H4 (cell line): ENCODE measurements around the gene CTXND1. TPM values are rescaled to one million over a fixed set of nuclear protein-coding genes. Genes with fewer than 3 reads are reported as not detected.
"Not testable (repeated sequence)": the region's sequence is repeated elsewhere in the genome, so short reads cannot be mapped to it uniquely, and the experiment has no call there.

Source experiments
- DNase-seq: peaks from one replicate; pipeline ENCODE4 v3.0.0-alpha.2; 2015; ENCODE audit warnings: low spot score
- total RNA-seq: library from RNA; depleted of rRNA; stranded (reverse); fragments of >200 nt; shearing (Covaris generic); gene quantifications from 2 replicates; pipeline ENCODE4 v1.2.3, GENCODE V29; 2014; rRNA removed

Gene CTXND1
- total RNA-seq, 1 experiment from 2014 or later, result 0.10 TPM

GRCh38 chr15:80160570-80161156, 91.3 kb downstream of the CTXND1 start:
- DNase-seq, result peak; percentile 82

GRCh38 chr15:80159811-80160569, 92.0 kb downstream of the CTXND1 start:
- no peak for DNase-seq

DNA sequence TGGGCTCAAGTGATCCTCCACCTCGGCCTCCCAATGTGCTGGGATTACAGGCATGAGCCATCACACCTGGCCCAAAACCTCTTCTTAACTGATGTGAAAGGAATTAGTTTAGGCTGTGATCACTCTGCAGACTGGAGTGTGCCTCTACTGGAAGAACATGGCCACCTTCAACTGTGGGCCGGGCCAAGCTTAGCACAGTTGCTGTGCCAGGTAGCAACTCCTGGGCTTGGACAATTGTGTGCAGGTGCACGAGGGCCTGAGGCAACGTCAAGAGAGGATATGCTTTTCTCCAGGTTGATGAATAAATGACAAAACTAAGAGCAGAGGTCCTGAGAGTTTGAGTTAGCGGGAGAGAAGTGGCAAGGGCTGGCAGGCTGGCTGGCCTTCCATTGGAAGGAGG, 92.7 kb downstream of the CTXND1 start:
- no peak for DNase-seq

DNA sequence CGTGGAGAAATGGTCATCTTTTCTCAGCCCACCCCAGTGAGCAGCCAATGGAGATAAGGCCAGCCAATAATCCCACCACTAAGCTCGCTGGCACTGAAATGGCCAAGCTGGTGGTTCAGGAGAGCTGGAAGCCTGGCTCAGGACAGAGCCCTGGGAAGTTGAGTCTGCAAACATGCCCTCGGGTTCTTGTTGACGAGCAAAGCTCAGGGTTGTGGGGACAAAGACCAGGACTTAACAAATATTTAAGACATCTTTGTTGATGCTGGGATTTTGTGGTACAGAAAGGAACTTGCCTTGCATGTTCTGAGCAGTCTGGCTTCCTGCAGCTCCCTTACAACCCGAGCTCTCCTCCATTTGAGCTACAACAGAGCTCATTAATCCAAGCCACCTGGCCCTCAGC, 94.8 kb downstream of the CTXND1 start:
- no peak for DNase-seq

- no peak for DNase-seq
Observed at GRCh38 chr15:80156176-80156720, 95.8 kb downstream of the CTXND1 start.

- DNase-seq, result not testable (repeated sequence)
Observed at GRCh38 chr15:80155378-80156175, 96.4 kb downstream of the CTXND1 start.

DNA sequence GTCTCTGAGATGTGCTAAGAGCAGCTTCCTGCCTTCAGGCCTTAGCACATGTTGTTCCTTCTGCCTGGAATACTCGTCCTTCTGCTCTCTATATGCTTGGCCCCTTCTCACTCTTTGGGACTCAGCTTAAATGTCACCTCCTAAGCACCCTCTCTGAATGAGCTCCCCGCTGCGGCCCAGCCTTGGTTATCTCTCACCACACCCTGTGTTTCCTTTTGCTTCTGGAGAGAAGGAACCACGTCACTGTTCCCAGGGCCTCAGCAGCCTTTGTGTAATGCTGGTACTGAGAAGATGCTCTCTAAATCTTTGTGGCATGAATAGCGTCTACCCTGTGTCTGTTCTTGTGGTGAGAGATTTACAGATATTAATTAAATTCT, 97.0 kb downstream of the CTXND1 start:
- no peak for DNase-seq

DNA sequence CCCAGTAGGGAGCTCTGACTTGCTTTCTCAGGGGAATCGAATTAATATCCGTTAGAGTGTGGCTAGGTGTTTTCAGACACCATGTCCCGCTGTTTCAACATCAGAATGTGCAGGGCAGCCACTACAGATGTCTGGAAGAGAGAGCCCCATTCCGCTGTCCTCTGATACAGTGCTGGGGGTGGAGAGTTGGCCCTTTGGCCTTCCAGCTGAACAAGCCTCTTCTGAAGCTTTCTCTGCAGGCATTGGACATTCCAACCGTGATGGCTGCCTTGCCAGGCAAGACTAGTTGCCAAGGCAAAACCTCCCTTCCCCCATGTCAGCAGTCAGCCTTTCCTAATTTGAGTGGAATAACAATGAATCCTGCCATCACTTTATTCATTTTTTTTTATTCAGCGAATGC, 97.7 kb downstream of the CTXND1 start:
- DNase-seq, result no peak

GRCh38 chr15:80153900-80154299, 98.1 kb downstream of the CTXND1 start:
- no peak for DNase-seq

- DNase-seq, result peak; percentile 49
Observed at GRCh38 chr15:80152896-80153876, 98.8 kb downstream of the CTXND1 start, which contains the start of gene FAH. FAH (plus strand) TSS chr15:80152999; CDS start chr15:80153055, 56 bp downstream.

GRCh38 chr15:80152180-80152895, 99.7 kb downstream of the CTXND1 start:
- peak; percentile 79 for DNase-seq

DNA sequence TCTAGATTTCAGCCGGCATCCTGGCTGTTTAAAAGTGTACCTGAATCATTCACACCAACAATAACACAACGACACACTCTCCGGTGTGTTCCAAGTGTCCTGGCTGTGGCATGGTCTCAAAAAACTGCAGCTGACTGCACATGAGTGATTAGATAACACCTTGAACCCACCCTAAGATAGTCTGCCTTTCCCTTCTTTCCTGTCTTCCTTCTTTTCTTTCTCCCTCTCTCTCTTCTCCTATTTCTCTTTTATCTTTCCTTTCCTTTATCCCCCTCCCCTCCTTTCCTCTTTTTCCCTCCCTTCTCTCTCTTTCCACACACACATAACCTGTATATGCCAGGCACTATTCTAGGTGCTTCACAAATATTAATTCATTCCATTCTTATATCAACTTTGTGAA, 100.4 kb downstream of the CTXND1 start:
- no peak for DNase-seq

DNA sequence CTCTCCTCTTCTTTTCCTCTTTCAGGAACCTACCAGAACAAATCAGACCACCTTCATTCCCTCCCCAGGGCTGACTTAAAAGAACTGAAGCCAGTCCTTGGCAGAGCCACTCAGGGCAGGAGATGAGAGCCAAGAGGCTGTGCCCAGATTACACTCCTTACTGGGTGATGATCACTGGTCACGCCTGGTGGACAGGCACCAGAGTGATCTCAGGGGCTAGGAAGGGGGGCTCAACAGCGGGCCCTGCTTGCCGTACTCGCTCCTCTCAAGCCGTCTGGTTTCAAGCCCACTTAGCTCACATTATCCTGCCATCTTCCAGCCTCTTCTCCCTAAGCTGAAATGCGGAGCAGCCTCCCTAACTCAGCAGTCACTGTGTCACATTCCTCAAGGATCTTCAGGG, 100.9 kb downstream of the CTXND1 start:
- no peak for DNase-seq

Other genes starting within 250 kb of the CTXND1 start
- 140 and 179 TPM in 2 replicates for gene ZFAND6, start 192.5 kb downstream of the CTXND1 start, total RNA-seq
- gene FAH, start 99.2 kb downstream of the CTXND1 start, total RNA-seq, result 50.3 and 56.6 TPM in 2 replicates
- 3.3 and 5.3 TPM in 2 replicates for gene ARNT2, start 152.2 kb upstream of the CTXND1 start, total RNA-seq